Keratinocyte (primary cell): Measurements from ENCODE around the gene KCNH1. TPM values are rescaled to one million over a fixed set of nuclear protein-coding genes. Genes with fewer than 3 reads are reported as not detected.

Experiments used
- DNase-seq: peaks from one replicate; pipeline ENCODE4 v3.0.0-alpha.2; 2011; ENCODE audit warnings: low read depth, missing footprints, low spot score
- FAIRE-seq: peaks from 2 replicates; lab custom pipeline; 2011; peaks lifted over from hg19 to GRCh38; lab: Jason Lieb, UNC
- H2AFZ ChIP-seq: 2 replicates; pipeline ENCODE4 v1.6.0; 2012; ENCODE audit warnings: low read length, control low read depth, inconsistent platforms; ENCODE audit not compliant: control insufficient read depth
- H3K27ac ChIP-seq: 2 replicates; pipeline ENCODE4 v1.5.1; 2011; ENCODE audit warnings: low read length; ENCODE audit not compliant: control insufficient read depth, insufficient read depth
- H3K27me3 ChIP-seq: 3 replicates; pipeline ENCODE4 v1.6.0; 2011; ENCODE audit warnings: low read length; ENCODE audit not compliant: control insufficient read depth, insufficient read depth; ENCODE audit errors: extremely low read depth
- H3K36me3 ChIP-seq, 2 experiments: 2 replicates in 1 of 2; 3 replicates in 1 of 2; pipeline ENCODE4 v1.5.1; 2011; ENCODE audit warnings: low read length in 2 of 2, mild to moderate bottlenecking in 1 of 2; ENCODE audit not compliant: control insufficient read depth in 2 of 2, insufficient read depth in 2 of 2; ENCODE audit errors: extremely low read depth in 1 of 2
- H3K4me1 ChIP-seq: 3 replicates; pipeline ENCODE4 v1.5.1; 2011; ENCODE audit warnings: low read length; ENCODE audit not compliant: control insufficient read depth, insufficient read depth; ENCODE audit errors: extremely low read depth
- H3K4me2 ChIP-seq: 3 replicates; pipeline ENCODE4 v1.6.0; 2011; ENCODE audit warnings: low read depth, low read length; ENCODE audit not compliant: control insufficient read depth, insufficient read depth; ENCODE audit errors: extremely low read depth
- H3K4me3 ChIP-seq, 3 experiments: fragments of 200-600 bp in 1 of 3; sonication (generic) in 1 of 3; 2 replicates in 2 of 3; 3 replicates in 1 of 3; pipeline ENCODE4 v1.5.1; 2011 to 2016; ENCODE audit warnings: low read length in 3 of 3, mild to moderate bottlenecking in 3 of 3, control low read depth in 2 of 3, inconsistent platforms in 1 of 3, low read depth in 1 of 3, mixed read lengths in 1 of 3, mixed run types in 1 of 3, moderate library complexity in 1 of 3; ENCODE audit not compliant: control insufficient read depth in 2 of 3, insufficient read depth in 2 of 3; ENCODE audit errors: extremely low read depth in 1 of 3
- H3K79me2 ChIP-seq: 2 replicates; pipeline ENCODE4 v1.6.0; 2012; ENCODE audit warnings: low read length; ENCODE audit not compliant: control insufficient read depth, insufficient read depth
- H3K9ac ChIP-seq: 3 replicates; pipeline ENCODE4 v1.6.0; 2011; ENCODE audit warnings: low read length; ENCODE audit not compliant: control insufficient read depth, insufficient read depth; ENCODE audit errors: extremely low read depth
- H3K9me1 ChIP-seq: 3 replicates; pipeline ENCODE4 v1.6.0; 2011; ENCODE audit warnings: low read length; ENCODE audit not compliant: control insufficient read depth, insufficient read depth; ENCODE audit errors: extremely low read depth
- H3K9me3 ChIP-seq: 2 replicates; pipeline ENCODE4 v1.5.1; 2012; ENCODE audit warnings: low read depth, low read length; ENCODE audit not compliant: control insufficient read depth
- H4K20me1 ChIP-seq: 3 replicates; pipeline ENCODE4 v1.6.0; 2011; ENCODE audit warnings: low read length; ENCODE audit not compliant: control insufficient read depth, insufficient read depth; ENCODE audit errors: extremely low read depth
- CTCF ChIP-seq, 3 experiments: IDR thresholded peaks in 1 of 3; conservative IDR thresholded peaks in 1 of 3; optimal IDR thresholded peaks in 1 of 3; 2 replicates in 2 of 3; 3 replicates in 1 of 3; pipeline versions ENCODE3 to v1.5.1; 2011; ENCODE audit warnings: low read length in 3 of 3, mild to moderate bottlenecking in 3 of 3, moderate library complexity in 2 of 3, control low read depth in 1 of 3, inconsistent platforms in 1 of 3; ENCODE audit not compliant: insufficient read depth in 2 of 3; ENCODE audit errors: extremely low read depth in 1 of 3
- EZH2 ChIP-seq: IDR thresholded peaks from one replicate; pipeline ENCODE4 v1.6.1; 2012; ENCODE audit warnings: inconsistent platforms, mild to moderate bottlenecking, low read length, moderate library complexity
- dilution Hi-C: fragments of 300-500 bp; cut with MboI; formaldehyde crosslinking; loops from one replicate; pipeline ENCODE4 v1.7.0; 2020; ENCODE audit warnings: low sequenced_read_pairs; ENCODE audit not compliant: extremely low pct_ligation_motif_present
- polyA plus RNA-seq, 5 experiments: library from polyadenylated mRNA; depleted of rRNA in 3 of 5; stranded (reverse) in 3 of 5; stranded (forward) in 1 of 5; unstranded in 1 of 5; fragments of >200 nt; gene quantifications; 1 replicate in 1 of 5; 2 replicates in 3 of 5; 3 replicates in 1 of 5; pipeline versions ENCODE4 v1.2.1 to v1.2.3, GENCODE V29; 2011 to 2012; ENCODE audit warnings: missing spikeins in 2 of 5, low read depth in 1 of 5, low replicate concordance in 1 of 5

The KCNH1 gene
- polyA plus RNA-seq, 1 donor (not counting 4 experiments of a cell fraction or from before 2014, with no cell fraction given): not detected

GRCh38 chr1:211127166-211127565 lies 6.8 kb downstream of the KCNH1 start:
- Histone ChIP-seq H3K27me3 (peaks cover 2% of the 10 kb centered on the region), H3K9ac (no peak overlapping the region), H2AFZ (no peak overlapping the region), H3K9me1 (no peaks in the 10 kb centered on the region), H3K27ac (no peak overlapping the region), H3K9me3 (no peaks in the 10 kb centered on the region), H3K79me2 (no peaks in the 10 kb centered on the region), H4K20me1 (no peaks in the 10 kb centered on the region), H3K4me1 (no peaks in the 10 kb centered on the region), H3K4me3 (no peak overlapping the region), H3K36me3 (no peaks in the 10 kb centered on the region), H3K4me2 (no peak overlapping the region)
- TF ChIP-seq EZH2: no peak
- TF ChIP-seq CTCF (optimal IDR thresholded peaks at IDR 0.05 in 1 of 3, IDR thresholded peaks at IDR 0.05 in 1 of 3, conservative IDR thresholded peaks at IDR 0.05 in 1 of 3; ENCODE audit: extremely low read depth in 1 of 3, insufficient read depth in 2 of 3, low read length in 3 of 3): no peak
- FAIRE-seq (no peak), DNase-seq (no peak)
- dilution Hi-C loops: loop anchor here (25.0 kb wide), 1 partner anchor 715 kb away; no protein-coding TSS in a partner anchor

- no peak overlapping the region for H3K9ac ChIP-seq
- H4K20me1 ChIP-seq: no peaks in the 10 kb centered on the region
- no peaks in the 10 kb centered on the region for H3K27me3 ChIP-seq
- no peak overlapping the region for H2AFZ ChIP-seq
- dilution Hi-C loops: loop anchor here (25.0 kb wide), 1 partner anchor 714 kb away; no protein-coding TSS in a partner anchor
- FAIRE-seq (no peak), DNase-seq (no peak)
- no peaks in the 10 kb centered on the region for H3K36me3 ChIP-seq
- no peak overlapping the region for H3K4me2 ChIP-seq
- TF ChIP-seq EZH2 (no peak), CTCF (optimal IDR thresholded peaks at IDR 0.05 in 1 of 3, IDR thresholded peaks at IDR 0.05 in 1 of 3, conservative IDR thresholded peaks at IDR 0.05 in 1 of 3; ENCODE audit: extremely low read depth in 1 of 3, insufficient read depth in 2 of 3, low read length in 3 of 3) (no peak)
- H3K4me3 ChIP-seq: no peak overlapping the region
- no peaks in the 10 kb centered on the region for H3K9me1 ChIP-seq
- H3K9me3 ChIP-seq: no peaks in the 10 kb centered on the region
- no peaks in the 10 kb centered on the region for H3K79me2 ChIP-seq
- no peak overlapping the region for H3K27ac ChIP-seq
- H3K4me1 ChIP-seq: no peaks in the 10 kb centered on the region
Measured at GRCh38 chr1:211126622-211127021, 7.3 kb downstream of the KCNH1 start.
